DND-41 (cell line): Measurements from ENCODE around the gene UNC5CL.
A peak's percentile ranks its signal among the peaks of the same experiment; 100 is the strongest.

Experiments used
- ATAC-seq: fragments of 200-7000 bp; cut with Tn5 transposase; 3 replicates; pipeline ENCODE4 v1.9.1; 2021; ENCODE audit warnings: low read depth; ENCODE audit not compliant: insufficient read depth
- DNase-seq: peaks from one replicate; pipeline ENCODE4 v3.0.0-alpha.2; 2020
- H2AFZ ChIP-seq: 2 replicates; pipeline ENCODE4 v1.6.0; 2012; ENCODE audit warnings: low read depth, low read length
- H3K27ac ChIP-seq: 2 replicates; pipeline ENCODE4 v1.5.1; 2012; ENCODE audit warnings: low read length, inconsistent platforms
- H3K27me3 ChIP-seq: fragments of 200-600 bp; sonication (generic); 2 replicates; pipeline ENCODE4 v1.6.0; 2012; ENCODE audit warnings: low read length, mild to moderate bottlenecking, inconsistent platforms; ENCODE audit not compliant: insufficient read depth, poor library complexity
- H3K36me3 ChIP-seq: 2 replicates; pipeline ENCODE4 v1.5.1; 2012; ENCODE audit warnings: low read length, inconsistent platforms; ENCODE audit not compliant: insufficient read depth
- H3K4me1 ChIP-seq: 2 replicates; pipeline ENCODE4 v1.5.1; 2012; ENCODE audit warnings: mild to moderate bottlenecking, low read length; ENCODE audit not compliant: insufficient read depth
- H3K4me2 ChIP-seq: 2 replicates; pipeline ENCODE4 v1.6.0; 2012; ENCODE audit warnings: mild to moderate bottlenecking, moderate library complexity, low read length, inconsistent platforms; ENCODE audit not compliant: insufficient read depth
- H3K4me3 ChIP-seq, 2 experiments: fragments of 200-600 bp in 1 of 2; shearing (Covaris generic) in 1 of 2; 2 replicates each; pipeline ENCODE4 v1.5.1; 2012 to 2016; ENCODE audit warnings: inconsistent platforms in 2 of 2, low read length in 2 of 2, mild to moderate bottlenecking in 2 of 2, low read depth in 1 of 2, moderate library complexity in 1 of 2
- H3K79me2 ChIP-seq: 2 replicates; pipeline ENCODE4 v1.6.0; 2012; ENCODE audit warnings: low read length, inconsistent platforms; ENCODE audit not compliant: insufficient read depth
- H3K9ac ChIP-seq: 2 replicates; pipeline ENCODE4 v1.6.0; 2012; ENCODE audit warnings: low read depth, mild to moderate bottlenecking, inconsistent platforms, low read length, moderate library complexity
- H3K9me3 ChIP-seq: 2 replicates; pipeline ENCODE4 v1.5.1; 2012; ENCODE audit warnings: low read length, moderate library complexity, mild to moderate bottlenecking, inconsistent platforms; ENCODE audit not compliant: insufficient read depth, severe bottlenecking
- H4K20me1 ChIP-seq: 2 replicates; pipeline ENCODE4 v1.6.0; 2012; ENCODE audit warnings: low read length; ENCODE audit not compliant: insufficient read depth
- EZH2 ChIP-seq: IDR thresholded peaks from 3 replicates; pipeline ENCODE4 v1.6.1; 2012; ENCODE audit warnings: borderline replicate concordance, low read depth, mild to moderate bottlenecking, moderate library complexity, low read length, inconsistent platforms; ENCODE audit not compliant: severe bottlenecking
- TF ChIP-seq, protein P1 (sequence below): IDR thresholded peaks from 2 replicates; pipeline ENCODE4 v1.5.1; 2012; ENCODE audit warnings: borderline replicate concordance, low read length, moderate library complexity, mild to moderate bottlenecking; ENCODE audit not compliant: poor library complexity, severe bottlenecking; ENCODE audit errors: extremely low read depth

The UNC5CL gene

DNA sequence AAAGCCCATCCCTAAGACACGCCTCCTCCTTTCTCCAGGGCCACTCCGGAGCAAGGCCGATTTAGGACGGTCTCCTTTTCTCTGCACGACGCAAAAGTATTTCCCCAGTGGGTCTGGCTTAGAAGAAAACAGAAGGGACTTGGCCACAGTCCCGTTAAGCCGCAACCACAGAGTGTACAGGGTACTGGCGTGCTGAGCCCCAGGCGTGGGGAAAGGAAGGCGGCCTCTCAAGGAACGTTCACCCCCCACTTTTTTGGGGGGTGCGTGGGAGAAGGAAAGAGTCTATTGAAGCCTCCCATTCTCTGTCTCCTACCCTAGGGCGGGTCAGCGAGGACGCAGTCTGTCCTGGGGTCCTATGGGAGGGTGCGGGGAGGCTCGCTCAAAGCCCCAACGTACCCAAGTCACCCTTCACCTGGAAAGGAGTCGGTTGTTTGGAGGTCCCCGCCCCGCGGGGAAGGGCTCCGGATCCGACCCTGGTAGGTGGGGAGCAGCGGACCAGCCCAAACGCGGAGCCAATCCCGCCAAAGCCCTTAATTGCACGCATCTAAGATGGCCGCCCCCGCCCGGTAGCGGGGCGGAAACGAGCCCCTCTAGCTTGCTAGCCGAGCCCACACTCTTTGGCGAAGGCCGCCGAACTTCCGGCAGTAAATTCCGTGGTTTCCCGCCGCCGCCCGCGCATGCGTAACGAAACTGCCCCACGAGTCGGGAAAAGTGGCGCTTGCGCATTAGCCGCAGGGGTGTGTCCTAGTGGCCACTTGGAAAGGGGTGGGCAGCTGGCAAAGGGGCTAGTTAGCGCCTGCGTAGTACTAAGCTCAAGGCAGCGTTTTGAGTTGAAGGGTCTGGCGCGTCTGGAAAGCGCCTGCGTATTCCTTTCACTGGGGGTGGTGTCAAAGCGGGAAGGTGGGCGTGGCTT, 33.2 kb upstream of the UNC5CL start, which contains the start of gene OARD1:
TSS of gene OARD1 (minus strand) at position 434 of the 913 bp plus-strand sequence. CDS start 722 bp downstream, outside the sequence.
- ATAC-seq (peak; percentile 80), DNase-seq (peak; percentile 100)
- Histone ChIP-seq H3K27me3 (no peaks in the 10 kb centered on the region), H3K36me3 (peaks cover 60% of the 10 kb centered on the region), H3K4me3 (peak within 1 kb of the TSS; percentile 69 to 91), H3K9ac (peak within 1 kb of the TSS; percentile 100), H4K20me1 (peaks cover 31% of the 10 kb centered on the region), H2AFZ (peak within 1 kb of the TSS; percentile 78), H3K27ac (peak within 1 kb of the TSS; percentile 89), H3K9me3 (no peaks in the 10 kb centered on the region), H3K4me1 (peaks cover 48% of the 10 kb centered on the region), H3K4me2 (peak within 1 kb of the TSS; percentile 90), H3K79me2 (peaks cover 55% of the 10 kb centered on the region)
- no peak for TF ChIP-seq EZH2
- TF ChIP-seq, protein P1, sequence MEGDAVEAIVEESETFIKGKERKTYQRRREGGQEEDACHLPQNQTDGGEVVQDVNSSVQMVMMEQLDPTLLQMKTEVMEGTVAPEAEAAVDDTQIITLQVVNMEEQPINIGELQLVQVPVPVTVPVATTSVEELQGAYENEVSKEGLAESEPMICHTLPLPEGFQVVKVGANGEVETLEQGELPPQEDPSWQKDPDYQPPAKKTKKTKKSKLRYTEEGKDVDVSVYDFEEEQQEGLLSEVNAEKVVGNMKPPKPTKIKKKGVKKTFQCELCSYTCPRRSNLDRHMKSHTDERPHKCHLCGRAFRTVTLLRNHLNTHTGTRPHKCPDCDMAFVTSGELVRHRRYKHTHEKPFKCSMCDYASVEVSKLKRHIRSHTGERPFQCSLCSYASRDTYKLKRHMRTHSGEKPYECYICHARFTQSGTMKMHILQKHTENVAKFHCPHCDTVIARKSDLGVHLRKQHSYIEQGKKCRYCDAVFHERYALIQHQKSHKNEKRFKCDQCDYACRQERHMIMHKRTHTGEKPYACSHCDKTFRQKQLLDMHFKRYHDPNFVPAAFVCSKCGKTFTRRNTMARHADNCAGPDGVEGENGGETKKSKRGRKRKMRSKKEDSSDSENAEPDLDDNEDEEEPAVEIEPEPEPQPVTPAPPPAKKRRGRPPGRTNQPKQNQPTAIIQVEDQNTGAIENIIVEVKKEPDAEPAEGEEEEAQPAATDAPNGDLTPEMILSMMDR: peak; percentile 49

DNA sequence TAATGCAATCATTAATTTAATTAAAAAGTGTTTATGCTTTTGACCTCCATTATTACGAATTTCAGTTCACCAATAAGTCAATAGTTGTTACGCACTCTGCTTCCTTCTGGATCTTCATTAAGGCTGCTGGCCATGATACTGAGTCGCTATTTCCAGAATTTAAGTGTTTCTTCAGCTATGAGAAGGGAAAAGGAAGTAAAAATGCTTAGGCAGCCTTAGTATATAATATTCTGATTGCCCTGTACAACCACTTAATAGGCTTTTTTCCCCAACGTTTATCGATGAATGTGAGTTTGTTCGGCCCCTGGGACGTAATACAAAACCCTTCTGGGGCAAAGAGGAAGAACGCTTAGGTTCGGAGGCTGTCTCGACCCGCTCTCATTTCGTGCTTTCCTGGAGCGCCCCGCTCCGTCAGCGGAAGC, 32.5 kb upstream of the UNC5CL start:
- H3K4me2 ChIP-seq: peak overlapping the region; percentile 69
- H3K27ac ChIP-seq: peak overlapping the region; percentile 89
- peaks cover 45% of the 10 kb centered on the region for H3K4me1 ChIP-seq
- DNase-seq (no peak), ATAC-seq (no peak)
- peak overlapping the region; percentile 100 for H3K9ac ChIP-seq
- H3K27me3 ChIP-seq: no peaks in the 10 kb centered on the region
- peaks cover 63% of the 10 kb centered on the region for H3K36me3 ChIP-seq
- H4K20me1 ChIP-seq: peaks cover 27% of the 10 kb centered on the region
- peaks cover 48% of the 10 kb centered on the region for H3K79me2 ChIP-seq
- peak overlapping the region; percentile 78 for H2AFZ ChIP-seq
- no peak for TF ChIP-seq EZH2
- TF ChIP-seq, protein P1: no peak
- H3K4me3 ChIP-seq: peak overlapping the region; percentile 59 to 69
- no peaks in the 10 kb centered on the region for H3K9me3 ChIP-seq

DNA sequence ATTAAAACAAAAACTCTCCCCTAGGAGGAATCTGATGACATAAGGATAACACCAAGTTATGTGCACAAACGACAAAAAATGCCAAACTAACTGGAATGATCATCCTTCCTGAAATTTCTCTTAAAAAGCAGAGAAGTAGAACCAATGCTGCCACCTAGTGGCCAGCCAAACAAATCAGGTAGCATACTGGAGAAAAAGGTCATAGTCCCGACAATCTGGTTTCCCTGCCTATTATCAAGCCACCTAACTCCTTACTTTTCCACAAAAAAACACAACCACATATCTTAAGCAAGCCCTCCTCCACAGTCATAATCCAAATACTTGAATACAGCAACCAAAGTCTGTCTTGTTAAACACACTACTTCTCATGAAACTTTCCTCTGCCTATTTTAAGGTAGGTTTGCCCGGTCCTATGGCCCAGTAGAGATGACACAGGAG, 27.9 kb upstream of the UNC5CL start:
- peak; percentile 71 for DNase-seq
- no peak overlapping the region for H2AFZ ChIP-seq
- H3K36me3 ChIP-seq: peaks cover 69% of the 10 kb centered on the region
- no peaks in the 10 kb centered on the region for H4K20me1 ChIP-seq
- H3K4me3 ChIP-seq: no peak overlapping the region
- TF ChIP-seq, protein P1: peak; percentile 90
- no peak for TF ChIP-seq EZH2
- no peak overlapping the region; the same call in 1 of the 2 replicates for H3K27ac ChIP-seq
- H3K27me3 ChIP-seq: no peaks in the 10 kb centered on the region
- H3K9ac ChIP-seq: no peak overlapping the region
- ATAC-seq: no peak
- H3K4me2 ChIP-seq: no peak overlapping the region
- H3K79me2 ChIP-seq: peaks cover 15% of the 10 kb centered on the region
- peaks cover 16% of the 10 kb centered on the region for H3K4me1 ChIP-seq
- H3K9me3 ChIP-seq: no peaks in the 10 kb centered on the region
